CD4-positive, alpha-beta T cell treated with Interleukin-12 subunit alpha and Interleukin-12 subunit beta, for 1 hour (primary cell): ENCODE measurements around the gene ARHGEF2.

Source experiments
- DNase-seq: peaks from one replicate; pipeline ENCODE4 v3.0.0-alpha.2; 2020

Gene ARHGEF2

DNA sequence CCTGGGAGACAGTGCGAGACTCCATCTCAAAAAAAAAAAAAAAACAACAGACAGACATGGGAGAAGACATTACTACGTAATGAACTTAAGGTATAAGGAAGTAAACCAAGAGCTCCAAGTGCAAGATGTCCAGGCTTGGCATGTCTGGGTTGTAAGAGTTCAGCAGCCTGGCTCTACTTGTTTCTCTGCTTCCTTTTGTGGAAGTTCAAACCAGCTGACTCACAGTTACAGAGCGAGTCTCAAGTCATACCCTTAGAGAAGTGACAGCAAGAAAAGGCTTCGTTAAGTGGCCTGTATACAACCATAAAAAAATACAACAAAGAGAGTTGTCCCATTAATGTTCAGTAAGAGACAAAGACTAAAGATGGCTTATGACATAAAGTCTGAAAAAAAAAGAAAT, 68.5 kb downstream of the ARHGEF2 start:
- DNase-seq = peak; percentile 26

DNA sequence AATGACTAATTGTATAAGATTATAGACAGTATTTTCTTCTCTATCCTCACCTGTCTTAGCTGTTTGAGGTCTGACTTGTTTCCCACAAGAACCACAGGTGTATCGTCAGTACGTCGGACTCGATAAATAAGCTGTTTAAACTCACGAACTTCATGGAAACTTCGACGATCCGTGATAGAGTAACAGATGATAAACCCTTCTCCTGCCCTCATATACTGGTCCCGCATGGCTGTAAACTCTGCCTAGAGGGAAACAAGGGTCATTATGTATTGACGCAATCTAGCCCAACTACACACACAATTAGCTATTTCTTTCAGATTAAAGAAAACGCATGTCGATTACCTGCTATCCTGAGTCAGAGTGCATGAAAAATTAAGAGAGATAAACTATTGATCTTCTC, 74.1 kb downstream of the ARHGEF2 start:
- no peak for DNase-seq

DNA sequence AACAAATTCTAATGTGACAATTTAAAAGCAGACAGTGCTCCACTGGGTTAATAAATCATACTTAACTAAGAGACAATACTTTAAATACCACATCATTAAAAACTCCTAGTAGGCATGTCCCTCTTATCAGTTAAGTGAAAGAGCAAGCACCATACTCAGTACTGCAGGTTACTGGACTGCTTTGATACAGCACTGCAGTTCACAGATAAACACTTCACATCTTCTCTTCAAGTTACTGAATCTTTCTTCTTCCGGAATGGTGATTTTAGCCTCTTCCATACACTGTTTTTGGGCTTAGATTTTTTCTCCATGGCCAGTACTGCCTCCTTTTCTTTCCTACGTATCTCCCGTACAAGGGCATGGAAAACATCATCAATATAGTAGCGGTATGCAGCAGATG, 78.2 kb downstream of the ARHGEF2 start:
- DNase-seq = no peak

DNA sequence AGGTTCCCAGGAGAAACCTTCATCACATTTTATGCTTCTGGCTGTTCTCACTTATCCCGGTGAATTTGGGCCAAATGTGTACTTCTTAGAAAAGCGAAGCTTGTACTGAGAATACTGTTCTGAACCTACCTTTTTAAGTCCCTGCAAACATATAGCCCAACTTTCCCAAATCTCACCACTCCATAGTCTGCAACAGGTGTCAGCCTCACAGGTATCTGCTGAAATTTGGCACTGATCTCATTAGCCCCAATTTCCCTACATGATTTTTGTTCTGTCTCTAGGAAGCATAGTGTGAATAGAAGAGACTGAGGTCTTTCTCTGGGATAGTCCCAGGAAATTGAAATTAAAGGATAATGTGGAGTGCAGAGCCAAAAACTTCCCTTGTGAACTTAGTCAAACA, 78.7 kb downstream of the ARHGEF2 start:
- DNase-seq = no peak

DNA sequence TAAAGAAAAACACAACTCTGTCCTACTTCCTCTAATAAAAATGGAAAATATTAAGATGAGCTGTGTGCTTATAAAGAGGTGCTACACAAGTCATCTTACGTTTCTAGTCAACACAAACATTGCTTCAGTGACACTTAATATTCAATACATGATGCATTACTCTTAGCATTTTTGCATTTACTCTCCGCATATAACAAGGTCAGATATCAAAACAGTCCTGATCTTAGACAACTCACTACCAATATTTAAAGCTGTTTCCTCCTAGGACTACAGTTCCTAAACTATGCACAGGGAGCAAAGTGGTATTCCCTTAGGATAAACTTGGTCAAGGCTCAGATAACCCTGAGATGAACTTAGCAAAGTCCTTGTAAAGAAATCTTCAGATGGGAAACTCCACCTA, 79.5 kb downstream of the ARHGEF2 start:
- no peak for DNase-seq

- DNase-seq = no peak
Observed at GRCh38 chr1:155897746-155898145, 80.6 kb downstream of the ARHGEF2 start.
